DMS79 treated with DMSO at 0.1 percent for 48 hours (cell line): ENCODE measurements around the gene MYO1B.

Source experiments
- DNase-seq: peaks from one replicate; lab custom pipeline; 2025; lab: John Stamatoyannopoulos, UW

The MYO1B gene

DNA sequence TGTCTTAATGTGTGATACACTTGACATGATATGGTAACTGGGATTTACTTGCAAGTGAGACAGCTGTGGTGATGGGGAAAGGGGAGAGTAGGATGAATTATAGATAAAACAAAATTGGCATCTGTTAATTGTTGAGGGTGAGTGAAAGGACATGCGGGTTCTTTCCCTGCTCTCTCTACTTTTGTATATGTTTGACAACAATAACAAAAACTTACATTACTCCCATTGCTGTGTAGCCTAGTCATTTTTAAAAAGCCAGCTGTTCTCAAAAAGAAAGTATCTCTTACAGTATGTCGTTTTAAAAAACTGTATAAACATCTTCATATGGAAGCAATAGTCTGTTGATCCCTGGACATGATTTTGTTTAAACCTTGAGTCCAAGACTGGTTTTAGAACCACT, 117.6 kb downstream of the MYO1B start:
- DNase-seq: no peak

DNA sequence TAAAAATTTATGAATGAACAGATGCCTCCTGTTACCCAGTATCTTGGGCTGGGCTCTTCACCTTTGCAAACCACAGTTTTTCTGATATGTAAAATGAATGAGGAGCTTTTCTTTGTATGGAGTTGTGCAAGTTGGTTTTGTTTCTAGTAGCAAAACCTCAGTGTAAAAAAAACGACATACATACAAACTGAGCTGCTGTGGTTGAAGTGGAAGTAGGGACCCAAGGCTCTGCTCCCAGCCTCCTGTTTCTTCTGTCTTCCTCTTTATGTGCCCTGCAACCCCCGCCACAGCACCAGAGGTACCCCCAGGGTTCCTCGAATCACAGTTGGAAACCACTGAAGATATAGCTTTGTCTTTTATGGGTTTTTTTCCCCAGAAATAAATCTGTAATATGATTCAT, 118.1 kb downstream of the MYO1B start:
- no peak for DNase-seq

DNA sequence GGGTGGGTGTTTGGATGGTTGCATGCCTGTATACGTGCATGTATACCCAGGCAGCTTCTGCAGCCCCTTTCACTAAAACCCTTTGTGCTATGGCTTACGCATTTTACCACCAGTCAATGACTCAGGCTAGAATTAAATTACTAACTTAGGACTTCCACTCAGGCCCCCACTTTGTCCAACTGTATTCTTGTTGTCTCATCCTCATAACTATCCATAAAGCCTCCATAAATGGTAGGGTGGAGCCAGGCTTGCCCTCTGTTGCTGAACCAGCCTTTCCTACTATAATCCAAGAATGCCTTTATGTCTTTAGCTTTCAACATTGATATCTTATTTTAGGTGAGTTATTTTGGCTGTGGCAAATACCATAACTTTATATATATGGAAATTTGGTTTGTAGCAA, 119.9 kb downstream of the MYO1B start:
- DNase-seq: no peak

DNA sequence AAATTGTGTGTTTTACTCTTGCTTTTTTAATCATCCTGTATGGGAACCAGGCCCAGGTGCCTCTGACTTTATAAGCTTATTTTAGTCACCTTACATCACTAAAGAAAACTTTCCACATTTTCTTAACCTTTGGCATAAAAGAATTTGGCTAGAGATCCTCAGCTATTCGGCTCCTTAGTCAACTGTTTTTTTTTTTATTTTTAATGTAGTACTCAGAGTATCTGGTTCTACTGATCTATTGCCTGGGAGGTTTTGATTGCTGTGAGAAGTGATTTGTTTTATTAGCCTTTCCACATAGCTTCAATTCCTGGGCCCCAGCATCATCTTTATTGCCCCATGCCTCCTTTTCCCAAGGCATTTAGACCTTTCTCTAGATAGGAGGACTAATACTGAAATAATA, 121.0 kb downstream of the MYO1B start:
- DNase-seq: no peak

DNA sequence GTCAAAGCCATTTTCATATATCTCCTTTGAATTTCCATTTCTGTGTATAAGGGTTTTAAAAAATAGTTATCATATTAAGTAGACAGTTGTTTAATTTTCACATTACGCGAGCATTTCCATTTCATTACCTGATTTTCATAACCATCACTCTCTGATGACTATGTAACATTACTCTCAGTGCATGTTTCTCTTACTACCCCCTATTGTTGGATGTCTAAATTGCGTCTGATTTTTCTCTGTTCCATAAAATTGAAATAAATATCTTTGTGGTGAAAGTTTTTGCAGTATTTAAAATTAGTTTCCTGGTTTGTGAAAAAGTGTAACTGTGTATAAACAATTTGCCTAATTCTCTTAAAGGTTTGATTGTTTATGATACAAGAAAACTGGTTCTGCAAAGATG, 123.8 kb downstream of the MYO1B start:
- DNase-seq: no peak

DNA sequence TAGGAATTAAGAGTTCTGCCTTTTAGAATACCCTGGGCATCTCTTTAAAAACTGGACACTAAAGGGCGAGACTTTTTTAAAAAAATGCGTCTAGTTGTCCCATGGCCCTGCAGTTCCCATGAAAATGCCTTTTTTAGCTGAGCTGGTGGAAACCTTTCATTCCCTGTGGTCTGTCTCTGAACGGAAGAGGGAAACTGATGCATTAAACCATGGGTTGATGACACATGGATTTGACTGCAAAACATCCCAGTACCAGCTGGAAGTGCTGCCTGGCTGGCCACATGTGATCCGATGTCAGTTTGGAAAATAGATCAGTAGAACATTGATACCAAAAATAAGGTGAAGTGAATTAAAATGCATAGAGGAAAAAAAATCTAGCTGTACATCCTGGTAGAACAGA, 129.2 kb downstream of the MYO1B start:
- no peak for DNase-seq

DNA sequence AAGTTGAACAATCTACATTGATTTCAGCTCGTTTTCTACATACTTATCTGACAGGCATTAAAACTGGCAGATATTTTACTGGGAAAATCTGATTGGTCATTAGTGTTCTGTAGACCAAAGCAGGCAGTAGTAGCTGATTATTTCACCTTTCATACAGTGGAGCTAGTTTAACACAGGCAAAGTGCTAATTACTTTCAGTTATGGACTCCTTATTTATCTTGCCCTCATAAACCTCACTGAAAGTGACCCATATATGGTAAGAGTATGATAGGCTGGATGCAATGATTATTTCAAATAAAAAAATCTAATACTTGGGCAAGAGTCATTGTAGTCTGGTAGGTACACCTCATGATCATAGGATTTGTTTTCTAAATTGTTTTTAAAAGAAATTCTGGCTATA, 129.7 kb downstream of the MYO1B start:
- DNase-seq: no peak

DNA sequence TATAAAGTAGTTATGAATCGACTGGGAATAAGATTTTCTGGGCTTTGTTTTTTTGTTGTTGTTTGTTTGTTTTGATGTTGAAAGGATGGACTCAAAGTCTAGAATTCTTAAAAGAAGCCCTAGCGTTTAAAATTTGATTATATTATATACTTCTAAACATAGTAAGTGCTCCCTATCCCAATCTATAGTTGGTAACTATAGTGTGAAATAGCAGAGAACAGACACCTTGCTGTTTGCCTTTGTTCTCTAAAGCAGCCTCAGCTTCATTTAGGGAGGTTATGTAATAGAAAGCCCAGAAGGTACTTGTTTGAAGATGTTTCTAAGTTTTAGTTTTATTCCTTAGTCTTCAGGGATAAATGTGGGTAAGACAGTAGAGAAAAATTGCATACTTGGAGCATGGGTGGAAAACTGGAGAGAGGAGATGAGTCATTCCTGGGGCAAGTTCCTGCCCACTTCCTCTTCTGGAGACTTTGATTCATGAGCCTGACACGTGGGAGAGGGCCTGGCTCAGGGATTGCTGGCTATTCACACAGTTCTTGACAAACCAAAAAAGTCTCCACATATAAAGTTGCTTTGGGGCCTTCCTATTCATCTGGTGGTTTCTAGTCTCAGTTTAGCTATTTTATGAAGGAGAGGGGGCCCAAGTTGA, 131.9 kb downstream of the MYO1B start:
- DNase-seq: no peak

DNA sequence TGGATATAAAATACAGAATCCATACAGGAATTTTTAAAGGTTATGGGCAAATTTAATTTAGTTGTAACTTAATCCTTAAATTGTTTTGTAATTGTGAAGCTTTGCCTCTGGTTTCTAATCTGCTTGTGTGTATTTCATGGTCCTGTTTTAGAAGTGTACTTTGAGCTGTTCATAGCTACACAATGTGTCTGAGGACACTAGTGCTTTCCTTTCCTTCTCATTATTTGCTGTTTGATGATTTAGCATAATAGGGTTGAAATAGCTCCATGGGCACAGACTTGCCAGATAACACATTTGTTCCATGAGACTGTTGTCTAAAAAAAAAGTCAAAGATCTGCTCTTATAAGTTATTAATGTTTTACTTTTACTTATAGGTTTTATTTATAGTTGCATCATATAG, 134.2 kb downstream of the MYO1B start:
- no peak for DNase-seq

DNA sequence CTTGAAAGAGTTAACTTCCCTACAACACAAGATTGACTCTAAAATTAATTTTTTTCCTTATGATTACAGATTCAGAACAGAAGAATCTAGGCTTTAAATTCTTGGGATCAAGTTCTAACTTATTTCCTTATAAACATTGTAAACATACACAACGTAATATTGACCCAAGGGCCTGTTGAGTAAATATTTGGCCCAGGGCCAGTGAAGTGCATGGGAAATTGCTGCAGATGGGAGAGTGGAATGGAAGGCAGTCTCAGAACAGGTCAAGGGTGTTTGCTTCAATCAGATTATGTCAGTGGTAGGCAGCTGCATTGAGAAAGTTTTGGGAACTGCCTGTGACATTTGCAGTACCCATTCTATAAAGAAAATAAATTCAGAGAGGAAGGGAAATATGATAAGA, 137.6 kb downstream of the MYO1B start:
- DNase-seq: peak; percentile 79

DNA sequence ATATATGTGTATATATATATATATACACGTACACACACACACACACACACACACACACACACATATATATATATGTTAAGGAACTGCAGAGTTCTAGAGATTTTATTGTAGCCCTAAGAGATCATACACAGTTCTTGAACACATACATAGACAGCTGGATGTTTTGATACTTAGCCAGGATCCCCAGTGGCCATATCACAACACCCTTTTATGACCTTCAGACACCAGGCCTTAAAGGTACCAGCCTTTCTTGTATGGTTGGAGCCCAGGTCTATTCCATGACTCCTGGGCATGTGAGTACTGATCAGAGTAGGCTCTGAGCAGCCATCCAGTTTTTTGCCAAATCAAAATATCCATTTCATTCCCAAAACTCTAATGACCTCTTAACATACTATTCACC, 138.3 kb downstream of the MYO1B start:
- DNase-seq: no peak

DNA sequence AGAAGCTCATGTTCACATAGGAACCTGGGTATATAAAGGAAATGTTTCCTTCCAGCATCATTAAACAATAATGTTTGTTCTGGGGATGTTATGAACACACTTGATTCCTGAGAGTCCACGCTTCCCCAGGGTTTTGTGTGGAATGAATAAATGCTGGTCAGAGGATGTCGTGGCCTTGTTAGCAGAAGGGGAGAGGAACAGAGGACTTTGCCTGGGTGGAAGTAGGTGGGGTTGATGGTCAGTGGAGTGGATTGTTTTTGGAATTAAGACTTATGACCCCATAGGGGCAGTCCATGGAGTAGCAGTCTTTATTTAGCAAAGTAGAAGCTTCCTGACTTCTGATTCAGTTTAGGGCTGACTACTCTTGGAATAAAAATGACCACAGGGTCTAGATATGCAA, 139.6 kb downstream of the MYO1B start:
- DNase-seq: no peak

DNA sequence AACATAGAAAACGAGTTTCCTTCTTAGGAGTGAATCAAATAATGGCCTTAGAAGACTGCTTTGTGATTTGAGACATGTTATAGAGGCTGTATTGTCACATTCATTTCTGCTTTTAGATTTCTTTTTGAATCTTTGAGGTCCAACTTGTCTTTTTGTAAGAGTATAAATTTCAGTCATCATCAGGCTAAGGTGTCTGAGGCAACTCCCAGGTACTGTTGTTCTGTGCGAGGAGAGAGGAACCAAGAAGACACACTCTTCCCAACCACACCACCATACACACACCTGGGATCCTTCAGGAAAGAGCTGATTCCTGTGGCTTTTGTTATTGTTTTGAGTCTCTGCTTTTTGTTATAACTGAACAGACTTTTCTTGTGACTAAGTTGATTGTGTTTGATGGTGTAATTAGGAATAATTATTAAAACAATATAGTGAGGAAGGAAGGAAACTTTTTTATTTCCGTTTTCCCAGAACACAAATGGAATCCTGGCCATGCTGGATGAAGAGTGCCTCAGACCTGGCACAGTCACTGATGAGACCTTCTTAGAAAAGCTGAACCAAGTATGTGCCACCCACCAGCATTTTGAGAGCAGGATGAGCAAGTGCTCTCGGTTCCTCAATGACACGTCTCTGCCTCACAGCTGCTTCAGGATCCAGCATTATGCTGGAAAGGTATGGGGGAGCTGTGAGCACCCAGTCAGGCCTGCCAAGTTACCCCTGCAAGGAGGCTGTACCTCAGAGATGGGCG, 140.4 kb downstream of the MYO1B start:
- DNase-seq: no peak

DNA sequence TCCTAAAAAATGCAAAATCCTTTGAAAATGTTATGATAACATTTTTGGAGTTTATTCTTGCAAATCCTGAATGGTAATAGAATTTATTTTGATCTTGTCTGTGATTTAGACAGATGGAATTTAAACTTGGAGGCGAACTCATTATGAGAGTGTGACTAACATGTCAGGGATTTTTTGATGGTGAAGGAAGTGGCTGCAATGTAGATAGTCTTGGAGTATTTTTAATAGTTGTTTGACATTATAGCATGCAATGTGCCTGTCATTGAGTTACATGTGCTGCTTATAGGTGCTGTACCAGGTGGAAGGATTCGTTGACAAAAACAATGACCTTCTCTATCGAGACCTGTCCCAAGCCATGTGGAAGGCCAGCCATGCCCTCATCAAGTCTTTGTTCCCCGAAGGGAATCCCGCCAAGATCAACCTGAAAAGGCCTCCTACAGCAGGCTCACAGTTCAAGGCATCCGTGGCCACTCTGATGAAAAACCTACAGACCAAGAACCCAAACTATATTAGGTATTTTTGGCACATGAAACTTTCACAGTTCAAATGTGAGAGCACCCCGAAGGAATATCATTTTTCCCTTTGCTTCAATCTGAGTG, 141.8 kb downstream of the MYO1B start:
- no peak for DNase-seq

DNA sequence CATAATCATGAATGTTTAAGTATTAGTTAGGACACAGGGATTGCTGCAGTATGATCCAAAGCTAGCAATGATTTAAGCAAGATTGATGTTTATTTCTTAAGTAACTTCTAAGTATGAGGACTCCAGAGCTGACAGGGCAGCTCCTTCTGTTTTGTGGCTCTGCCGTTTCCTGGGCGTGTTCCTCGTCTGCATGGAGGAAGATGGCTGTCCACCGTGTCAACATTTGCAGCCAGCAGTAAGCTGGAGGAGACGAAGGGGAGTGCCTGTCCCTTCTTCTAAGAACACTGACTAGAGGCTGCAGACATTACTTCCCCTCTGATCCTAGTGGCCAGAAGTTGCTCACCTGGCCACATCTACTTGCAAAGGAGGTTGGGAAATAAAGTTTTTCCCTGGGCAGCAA, 144.1 kb downstream of the MYO1B start:
- DNase-seq: no peak

DNA sequence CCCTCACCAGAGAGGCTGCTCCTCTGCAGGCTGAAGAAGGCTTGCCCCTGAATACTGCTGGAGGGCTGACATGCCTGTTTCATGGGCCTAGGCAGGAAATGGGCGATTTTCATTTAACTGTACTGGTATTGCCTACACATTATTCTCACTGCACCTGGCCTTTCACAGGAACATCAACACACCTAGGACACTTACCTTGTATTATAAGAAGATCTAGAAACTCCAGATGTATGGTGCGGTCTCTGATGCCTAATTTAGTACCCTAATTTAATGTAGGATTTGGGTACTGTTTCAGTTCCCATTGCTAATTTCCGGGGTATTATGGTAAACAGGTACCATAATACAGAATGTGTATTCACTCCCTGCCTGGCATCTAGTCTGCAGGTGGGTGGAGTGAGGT, 146.0 kb downstream of the MYO1B start:
- no peak for DNase-seq

DNA sequence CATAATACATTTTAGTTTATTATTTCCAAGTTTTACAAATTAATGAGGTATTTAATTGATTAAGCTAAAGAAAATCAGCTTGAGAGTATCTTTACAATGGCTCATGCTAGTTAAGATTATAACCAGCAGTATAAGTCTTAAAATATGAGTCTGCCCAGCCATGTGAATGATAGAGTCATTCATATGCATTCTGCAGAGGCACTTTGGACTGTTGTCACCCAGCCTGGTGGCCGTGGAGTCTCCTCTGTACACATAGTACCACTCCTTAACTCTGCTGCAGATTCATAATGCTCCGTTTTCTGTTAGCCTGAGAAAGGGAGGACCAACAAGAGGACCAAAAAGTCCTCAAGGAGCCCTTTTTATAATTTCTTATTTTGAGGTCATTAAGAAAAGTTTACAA, 148.8 kb downstream of the MYO1B start:
- no peak for DNase-seq

DNA sequence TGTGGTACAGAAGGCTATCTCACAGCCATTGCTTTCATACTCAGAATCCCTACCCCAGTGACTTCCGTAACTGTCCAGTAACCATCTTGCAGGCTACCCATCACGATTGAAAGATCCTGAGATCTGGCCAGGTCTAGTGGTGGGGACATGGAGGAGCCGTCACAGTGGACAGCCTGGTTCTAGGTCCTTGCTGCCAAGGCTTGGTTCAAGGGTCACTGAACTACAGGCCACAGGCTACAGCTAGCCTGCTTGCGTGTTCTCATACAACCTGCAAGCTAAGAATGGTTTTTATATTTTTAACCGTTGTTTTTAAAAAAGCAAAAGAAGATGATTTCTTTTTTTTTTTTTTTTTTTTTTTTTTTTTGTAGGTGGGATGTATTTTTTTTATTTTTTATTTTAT, 151.6 kb downstream of the MYO1B start:
- DNase-seq: no peak

DNA sequence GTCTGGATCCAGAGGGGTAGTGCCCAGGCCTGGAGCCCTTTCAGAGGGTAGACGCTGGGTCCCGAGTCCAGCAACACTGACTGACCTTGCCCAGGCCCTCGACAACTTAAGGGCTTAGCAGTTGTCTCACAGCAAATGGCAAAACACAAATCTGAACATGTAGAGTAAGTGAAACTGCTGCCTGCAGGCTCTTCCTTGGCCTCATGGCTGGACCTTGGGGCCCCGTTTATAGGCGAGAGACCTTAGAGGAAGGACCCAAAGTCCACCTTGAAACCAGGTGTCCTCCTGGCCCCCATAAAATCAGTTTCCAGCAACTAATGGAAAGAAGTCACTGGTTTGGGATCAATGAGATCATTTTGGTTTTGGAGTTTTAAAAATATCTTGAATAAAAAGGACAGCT, 154.4 kb downstream of the MYO1B start:
- no peak for DNase-seq

DNA sequence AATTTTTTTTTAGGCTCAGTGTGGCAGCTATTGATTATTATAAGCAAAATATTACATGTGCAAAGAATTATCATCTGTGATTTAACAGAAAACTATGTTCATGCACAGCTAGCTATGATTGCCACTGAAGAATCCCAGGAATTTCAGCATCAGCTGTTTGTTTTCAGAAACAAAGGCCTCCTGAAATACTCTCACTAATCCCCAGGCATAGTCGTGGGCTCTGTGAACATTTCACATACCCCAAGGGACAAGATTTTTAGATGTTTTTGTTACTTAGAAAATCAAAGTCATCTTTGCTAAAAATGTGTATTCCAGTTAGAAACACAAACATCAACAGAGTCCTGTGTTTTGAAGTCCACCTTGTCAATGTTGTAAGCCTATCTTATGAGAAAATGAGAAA, 156.1 kb downstream of the MYO1B start:
- DNase-seq: no peak

DNA sequence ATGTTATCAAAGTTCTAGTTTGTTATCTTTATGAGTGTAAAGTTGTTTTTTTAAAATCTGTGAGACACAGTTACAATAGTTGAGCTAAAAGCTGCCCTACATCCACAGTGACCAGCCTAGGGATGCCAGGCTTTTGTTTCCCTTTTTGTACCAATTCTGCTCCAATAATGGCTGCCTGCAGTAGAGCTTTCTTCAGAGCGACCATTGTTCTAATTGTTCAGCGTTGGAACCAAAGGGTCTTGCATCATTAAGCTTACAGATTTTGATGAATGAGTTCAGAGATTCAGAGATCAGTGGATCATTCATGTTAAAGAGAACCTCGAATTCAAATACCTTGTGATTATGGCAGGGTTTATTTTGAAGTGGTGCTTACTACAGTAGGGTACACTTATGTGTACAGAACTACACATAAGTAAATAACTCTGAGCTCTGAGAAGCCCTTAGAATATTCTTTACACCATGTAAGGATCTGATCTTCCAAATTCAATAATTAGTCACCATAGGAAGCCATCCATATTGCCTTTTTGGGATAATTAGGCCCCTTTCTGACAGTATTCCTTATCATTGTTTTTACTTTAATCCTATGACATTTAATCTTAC, 157.9 kb downstream of the MYO1B start:
- DNase-seq: no peak

DNA sequence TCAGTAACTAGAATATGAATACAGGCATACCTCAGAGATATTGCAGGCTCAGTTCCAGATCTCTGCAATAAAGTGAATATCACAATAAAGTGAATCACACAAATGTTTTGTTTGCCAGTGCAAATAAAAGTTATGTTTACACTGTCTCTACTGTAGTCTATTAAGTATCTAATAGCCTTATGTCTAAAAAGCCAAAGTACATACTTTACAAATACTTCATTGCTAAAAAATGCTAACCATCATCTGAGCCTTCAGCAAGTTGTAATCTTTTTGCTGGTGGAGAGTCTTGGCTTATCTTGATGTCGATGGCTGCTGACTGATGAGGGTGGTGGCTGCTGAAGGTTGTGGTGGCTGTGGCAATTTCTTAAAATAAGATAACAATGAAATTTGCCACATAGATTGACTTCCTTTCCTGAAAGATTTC, 159.4 kb downstream of the MYO1B start:
- no peak for DNase-seq

DNA sequence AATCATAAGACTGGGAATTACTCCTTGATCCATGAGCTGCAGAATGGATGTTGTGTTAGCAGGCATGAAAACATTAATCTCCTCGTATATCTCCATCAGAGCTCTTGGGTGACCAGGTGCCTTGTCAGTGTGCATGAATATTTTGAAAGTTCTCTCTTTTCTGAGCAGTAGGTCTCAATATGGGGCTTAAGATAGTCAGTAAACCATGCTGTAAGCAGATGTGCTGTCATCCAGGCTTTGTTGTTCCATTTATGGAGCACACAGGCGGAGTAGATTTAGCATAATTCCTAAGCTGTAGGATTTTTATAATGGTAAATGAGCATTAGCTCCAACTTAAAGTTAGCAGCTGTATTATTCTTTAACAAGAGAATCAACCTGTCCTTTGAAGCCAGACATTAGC, 160.3 kb downstream of the MYO1B start:
- no peak for DNase-seq
